Measurements from ENCODE around the gene OXSR1.
A peak's percentile ranks its signal among the peaks of the same experiment; 100 is the strongest.
"Not testable (repeated sequence)": the region's sequence is repeated elsewhere in the genome, so short reads cannot be mapped to it uniquely, and the experiment has no call there.

Gene OXSR1

DNA sequence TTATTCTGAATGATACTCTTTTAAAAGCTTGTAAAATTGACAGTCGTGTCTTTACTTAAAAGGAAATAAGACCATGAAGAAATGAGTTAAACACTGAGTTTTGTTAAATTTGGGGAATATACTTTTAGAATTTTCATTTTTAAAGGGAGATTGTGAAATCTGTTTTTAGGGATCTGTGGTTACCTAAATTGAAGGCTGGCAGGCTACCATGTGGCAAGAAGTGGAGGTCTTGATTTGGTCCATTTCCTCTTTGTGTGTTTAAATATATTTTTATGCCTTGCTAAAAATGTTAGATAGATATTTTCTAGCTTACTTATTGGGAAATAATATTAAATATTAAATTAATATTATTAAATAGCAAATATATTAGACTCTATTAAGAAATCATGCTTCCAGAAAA lies 63.7 kb downstream of the OXSR1 start:
- DNase-seq, result peak; percentile 14 to 37

GRCh38 chr3:38232701-38233100 lies 67.4 kb downstream of the OXSR1 start:
- DNase-seq, result no peak

DNA sequence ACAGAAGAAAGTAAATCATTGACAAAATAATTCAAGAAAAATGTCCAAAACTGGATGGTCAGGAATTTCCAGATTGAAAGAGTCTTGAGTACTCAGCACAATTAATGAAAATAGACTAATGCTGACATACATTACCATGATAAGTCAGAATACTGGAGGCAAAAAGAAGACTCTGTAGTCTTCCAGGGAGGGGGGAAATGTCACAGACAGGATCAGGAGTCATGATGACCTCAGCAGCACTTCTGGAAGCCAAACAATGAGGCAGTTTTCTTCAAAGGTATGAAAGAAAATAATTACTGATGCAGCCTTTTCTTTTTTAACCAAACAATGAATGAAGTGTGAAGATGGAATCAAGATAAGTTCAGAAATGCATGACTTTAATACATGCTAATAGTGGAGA lies 70.1 kb downstream of the OXSR1 start:
- DNase-seq, result no peak

DNA sequence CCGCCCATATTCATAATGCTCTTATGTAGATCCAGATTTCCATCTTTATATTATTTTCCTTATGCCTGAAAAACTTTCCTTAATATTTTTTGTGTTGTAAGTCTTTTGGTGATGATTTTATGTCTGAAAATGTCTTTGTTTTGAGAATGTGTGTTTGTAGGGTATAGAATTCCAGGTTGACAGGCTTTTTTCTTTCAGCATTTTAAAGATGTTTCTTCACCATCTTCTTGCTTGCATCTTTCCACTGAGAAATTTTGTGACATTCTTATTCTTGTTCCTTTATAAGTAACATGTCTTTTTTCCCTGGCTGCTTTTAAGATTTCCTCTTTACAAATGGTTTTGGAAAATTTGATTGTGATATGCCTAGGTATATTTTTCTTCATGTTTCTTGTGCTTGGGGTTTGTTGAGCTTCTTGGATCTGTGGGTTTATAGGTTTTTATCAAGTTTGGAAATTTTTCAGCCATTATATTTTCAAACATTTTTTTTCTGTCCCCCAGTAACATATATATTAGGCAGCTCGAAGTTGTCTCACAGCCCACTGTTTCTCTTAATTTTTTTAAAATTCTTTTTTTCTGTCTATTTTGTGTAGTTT lies 73.2 kb downstream of the OXSR1 start:
- DNase-seq, result no peak

DNA sequence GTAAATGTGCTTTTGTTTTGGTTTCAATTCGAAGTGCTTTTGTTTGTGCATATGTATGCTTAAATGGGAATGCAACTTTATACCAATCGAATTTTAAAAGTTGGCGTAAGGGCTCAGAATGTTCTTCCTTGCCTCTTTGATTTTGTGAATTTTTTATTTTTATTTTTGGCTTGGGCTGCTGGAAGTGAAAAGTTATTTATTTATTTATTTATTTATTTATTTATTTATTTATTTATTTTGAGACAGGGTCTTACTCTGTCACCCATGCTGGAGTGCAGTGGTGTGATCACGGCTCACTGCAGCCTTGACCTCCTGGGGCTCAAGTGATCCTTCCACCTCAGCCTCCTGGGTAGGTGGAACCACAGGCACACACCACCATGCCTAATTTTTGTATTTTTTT lies 77.5 kb downstream of the OXSR1 start:
- not testable (repeated sequence) for DNase-seq

GRCh38 chr3:38245930-38246329 lies 80.6 kb downstream of the OXSR1 start:
- DNase-seq, result no peak

DNA sequence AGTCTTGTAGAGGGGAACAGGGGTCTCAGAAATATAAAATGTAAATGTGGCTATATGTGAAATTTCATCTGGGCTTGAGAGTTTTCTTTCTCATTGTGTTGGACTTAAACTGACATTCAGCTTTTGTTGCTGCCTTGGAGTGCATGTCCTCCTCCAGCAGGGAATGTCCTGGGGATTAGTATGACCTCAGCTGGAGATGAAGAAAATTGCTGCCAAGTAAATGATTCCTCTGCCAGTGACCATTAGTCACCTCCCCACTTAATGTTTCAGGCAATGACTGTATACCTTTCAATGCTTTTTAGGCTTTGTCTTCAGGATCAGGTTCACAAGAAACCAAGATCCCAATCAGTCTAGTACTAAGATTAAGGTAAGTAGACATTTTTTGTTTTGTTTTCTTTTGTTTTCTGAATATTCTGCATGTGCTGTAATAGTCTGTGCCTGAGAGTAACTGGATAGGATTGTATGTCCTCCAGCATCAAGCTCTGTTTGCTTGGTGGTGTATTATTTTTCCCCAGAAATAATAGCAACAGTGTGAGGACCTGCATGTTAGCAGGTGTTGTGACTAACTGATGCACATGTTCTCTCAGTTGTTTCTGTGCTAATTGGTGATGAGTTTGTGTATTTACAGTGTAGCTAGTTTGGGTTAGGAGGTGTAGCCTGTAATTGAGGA lies 82.2 kb downstream of the OXSR1 start:
- DNase-seq, result peak in 1 of 2 donors; percentile 8

DNA sequence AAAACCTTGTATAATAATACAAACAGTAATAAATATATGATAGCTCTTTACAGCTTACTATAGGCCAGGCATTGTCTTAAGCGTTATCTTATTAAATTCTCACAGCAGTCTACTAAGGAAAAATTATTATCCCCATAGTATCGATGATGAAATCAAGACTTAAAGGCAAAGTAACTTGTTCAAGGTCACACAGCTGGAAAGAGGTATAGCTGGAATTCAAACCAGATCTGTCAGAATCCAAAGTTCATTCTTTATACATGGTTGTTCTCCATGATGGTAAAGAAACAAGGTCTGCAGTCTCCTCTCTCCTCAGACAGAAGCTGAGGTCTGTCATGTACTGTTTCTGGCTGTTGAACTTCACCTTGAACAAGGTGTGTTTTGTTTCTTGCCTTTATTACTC lies 84.9 kb downstream of the OXSR1 start:
- no peak for DNase-seq

DNA sequence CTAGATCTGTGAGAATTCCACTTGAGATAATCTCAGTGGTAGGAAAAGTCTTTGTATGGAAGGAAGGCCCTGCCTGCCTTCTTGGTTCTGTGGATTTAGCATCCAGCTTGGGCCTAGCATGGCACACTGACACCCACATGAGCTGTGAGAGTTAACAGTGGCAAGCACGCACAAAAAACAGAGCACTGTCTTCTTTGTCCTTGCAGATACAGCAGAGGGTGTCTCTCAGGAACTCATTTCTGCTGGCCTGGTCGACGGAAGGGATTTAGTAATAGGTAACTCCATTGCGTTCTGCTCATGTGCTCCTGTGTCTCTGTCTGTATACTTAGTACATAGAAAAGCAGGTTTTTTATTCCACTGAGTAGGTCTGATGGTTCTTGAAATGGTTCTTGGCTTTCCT lies 85.9 kb downstream of the OXSR1 start:
- DNase-seq, result no peak

- DNase-seq, result no peak
Observed at GRCh38 chr3:38253704-38254103, 88.4 kb downstream of the OXSR1 start.

DNA sequence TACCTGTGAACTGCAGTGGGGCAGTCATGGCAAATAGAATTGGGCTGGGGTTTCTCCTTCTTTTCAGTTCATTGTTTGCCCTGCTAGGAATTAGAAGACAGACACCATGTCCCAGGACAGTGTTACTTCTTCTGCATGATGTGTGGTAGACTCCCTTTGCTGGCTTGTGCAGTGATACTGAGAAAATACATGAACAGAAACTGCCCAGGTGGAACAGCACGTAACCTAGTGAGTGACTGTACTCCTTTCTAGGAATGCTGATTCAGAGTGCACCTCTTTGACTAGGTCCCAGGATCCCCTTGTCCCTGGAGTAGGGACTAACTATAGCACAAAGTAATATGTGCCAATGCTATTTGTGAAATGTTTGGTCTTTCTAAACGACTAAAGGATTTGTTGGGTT lies 89.5 kb downstream of the OXSR1 start:
- no peak for DNase-seq

- DNase-seq, result no peak
Observed at GRCh38 chr3:38255627-38256026, 90.3 kb downstream of the OXSR1 start.

GRCh38 chr3:38257583-38257982 lies 92.2 kb downstream of the OXSR1 start:
- DNase-seq, result no peak

DNA sequence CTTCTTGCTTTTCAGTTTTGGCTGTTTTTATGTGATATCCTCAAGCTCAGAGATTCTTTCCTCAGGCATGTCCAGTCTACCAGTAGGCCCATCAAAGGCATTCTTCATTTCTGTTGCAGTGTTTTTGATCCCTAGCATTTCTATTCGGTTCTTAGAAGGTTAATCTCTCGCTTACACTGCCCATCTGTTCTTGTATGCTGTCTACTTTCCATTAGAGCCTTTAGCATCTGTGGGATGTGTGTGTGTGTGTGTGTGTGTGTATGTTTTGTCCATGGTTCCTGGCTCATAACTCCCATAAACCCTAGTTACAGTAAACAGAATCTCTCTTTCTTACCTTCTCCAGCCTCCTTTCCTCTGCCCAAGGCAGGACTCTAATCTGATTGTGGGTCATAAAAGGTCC lies 95.1 kb downstream of the OXSR1 start:
- DNase-seq, result no peak

GRCh38 chr3:38264353-38264771 lies 99.0 kb downstream of the OXSR1 start:
- DNase-seq, result no peak

- no peak for DNase-seq
Observed at GRCh38 chr3:38264779-38265178, 99.4 kb downstream of the OXSR1 start.

DNA sequence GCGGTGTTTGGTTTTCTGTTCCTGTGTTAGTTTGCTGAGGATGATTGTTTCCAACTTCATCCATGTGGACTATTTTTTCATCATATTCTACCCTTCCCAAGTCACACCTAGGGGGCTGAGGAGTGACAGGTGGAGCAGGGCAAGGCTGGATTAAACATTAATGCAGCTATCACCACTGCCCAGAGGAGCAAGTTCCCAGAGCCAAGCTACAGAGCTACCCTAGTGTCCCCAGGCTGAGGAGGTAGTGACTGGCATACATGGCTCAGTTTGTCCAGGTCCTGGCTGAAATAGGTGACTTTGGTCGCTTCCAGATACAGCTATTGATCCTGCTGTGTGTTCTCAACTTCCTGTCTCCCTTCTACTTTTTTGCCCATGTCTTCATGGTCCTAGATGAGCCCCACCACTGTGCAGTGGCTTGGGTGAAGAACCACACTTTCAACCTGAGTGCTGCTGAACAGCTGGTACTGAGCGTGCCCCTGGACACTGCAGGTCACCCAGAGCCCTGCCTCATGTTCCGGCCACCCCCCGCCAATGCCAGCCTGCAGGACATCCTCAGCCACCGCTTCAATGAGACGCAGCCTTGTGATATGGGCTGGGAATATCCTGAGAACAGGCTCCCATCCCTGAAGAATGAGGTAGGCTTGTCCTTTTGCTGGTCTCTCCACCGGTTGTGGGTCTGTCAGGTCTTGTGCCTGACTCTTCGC lies 100.4 kb downstream of the OXSR1 start, which contains the start of gene SLC22A13:
Gene SLC22A13, plus strand, starts transcription at position 209 of the 704 bp plus-strand sequence. Its CDS starts 49 bp downstream, at position 258.
- no peak for DNase-seq

DNA sequence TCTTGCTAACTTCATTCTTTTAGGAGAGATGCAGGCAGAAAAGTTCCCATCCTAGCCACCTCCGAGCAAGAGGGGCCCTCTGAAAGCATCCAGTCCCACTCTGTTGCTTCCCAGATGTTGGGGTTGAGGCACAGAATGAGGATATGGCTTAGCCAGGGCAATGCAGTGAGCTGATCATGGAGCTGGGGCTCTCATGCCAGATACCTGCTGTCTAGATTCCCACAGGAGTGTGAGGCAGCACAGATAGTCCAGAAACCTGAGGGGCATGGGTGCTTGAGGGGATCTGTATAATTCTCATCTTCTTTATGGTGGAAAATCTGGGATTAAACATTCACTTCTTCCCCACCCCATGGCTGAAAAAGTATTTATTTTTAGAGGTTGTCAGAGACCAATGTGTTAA lies 101.5 kb downstream of the OXSR1 start:
- no peak for DNase-seq

DNA sequence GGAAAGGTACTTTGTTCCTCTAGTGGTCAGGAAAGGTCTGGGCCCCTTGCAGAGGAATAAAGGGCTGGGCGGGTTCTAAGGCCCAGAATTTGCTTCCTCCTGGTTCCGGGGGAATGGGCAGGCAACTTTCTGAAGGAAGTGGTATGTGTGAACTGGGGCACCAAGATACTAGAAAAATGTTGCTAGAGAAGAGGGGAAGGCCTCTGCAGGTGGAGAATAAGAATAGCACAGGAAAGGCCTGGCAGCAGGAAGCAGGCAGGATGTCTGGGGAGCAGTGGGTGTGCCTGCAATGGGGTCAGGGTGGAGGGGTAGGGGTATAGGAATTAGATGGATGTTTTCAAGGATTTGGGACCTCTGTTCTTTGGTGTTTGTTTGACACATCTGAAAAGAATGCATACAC lies 102.3 kb downstream of the OXSR1 start:
- no peak for DNase-seq

- DNase-seq, result peak; percentile 37 to 44
Observed at GRCh38 chr3:38268087-38268486, 102.8 kb downstream of the OXSR1 start.

DNA sequence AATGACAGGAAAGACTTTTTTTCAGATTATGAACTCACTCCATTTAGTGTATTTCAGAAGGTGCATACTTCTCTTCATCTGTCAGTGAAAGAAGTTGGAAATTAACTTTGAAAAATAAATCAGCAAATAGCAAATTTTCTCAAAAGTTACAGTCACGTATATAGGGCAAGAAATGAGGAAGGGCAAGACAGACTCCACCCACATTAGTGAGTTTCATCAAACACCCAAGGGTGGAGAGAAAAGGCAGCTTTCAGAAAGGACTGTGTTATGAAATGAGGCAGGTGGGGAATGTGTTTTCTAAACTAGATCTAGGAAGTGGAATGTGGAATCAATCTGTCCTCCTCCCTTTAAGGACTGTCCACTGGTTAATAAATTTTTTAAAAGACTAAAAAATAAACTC lies 103.2 kb downstream of the OXSR1 start:
- peak; percentile 58 to 59 for DNase-seq

DNA sequence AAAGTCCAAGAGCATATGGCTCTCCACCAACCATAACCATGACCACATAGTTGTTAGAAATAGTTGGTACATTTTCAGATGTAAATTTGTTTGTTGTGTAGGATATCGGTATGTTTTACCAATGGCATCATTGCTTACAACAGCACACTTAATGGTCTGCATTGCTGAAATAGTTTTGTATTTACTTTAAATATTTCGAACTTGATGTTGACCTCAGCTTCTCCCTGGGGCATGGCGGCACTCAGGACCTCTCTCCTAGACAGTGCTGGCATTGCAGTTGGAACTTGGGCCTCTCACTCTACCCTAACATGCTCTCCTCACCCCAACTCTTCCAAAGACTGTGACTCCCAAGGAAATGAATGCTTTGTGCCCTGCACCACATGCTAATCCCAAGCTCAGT lies 105.3 kb downstream of the OXSR1 start:
- no peak for DNase-seq

- no peak for DNase-seq
Observed at GRCh38 chr3:38271553-38271952, 106.2 kb downstream of the OXSR1 start.
